Astrocyte (in vitro differentiated cells and primary cell): ENCODE measurements around the gene ATP11A. TPM values are rescaled to one million over a fixed set of nuclear protein-coding genes. Genes with fewer than 3 reads are reported as not detected.

Source experiments
- DNase-seq: peaks from one replicate; pipeline ENCODE4 v3.0.0-alpha.2; 2010; ENCODE audit warnings: low read depth
- FAIRE-seq: peaks from 2 replicates; lab custom pipeline; 2011; peaks lifted over from hg19 to GRCh38; lab: Jason Lieb, UNC
- H2AFZ ChIP-seq: 2 replicates; pipeline ENCODE4 v1.6.0; 2012; ENCODE audit warnings: low read depth, low read length, inconsistent platforms
- H3K27ac ChIP-seq: 2 replicates; pipeline ENCODE4 v1.5.1; 2011; ENCODE audit warnings: low read depth, low read length, inconsistent platforms
- H3K27me3 ChIP-seq: 2 replicates; pipeline ENCODE4 v1.6.0; 2011; ENCODE audit warnings: low read length, inconsistent platforms; ENCODE audit not compliant: insufficient read depth
- H3K36me3 ChIP-seq: 2 replicates; pipeline ENCODE4 v1.5.1; 2011; ENCODE audit warnings: low read length, inconsistent platforms; ENCODE audit not compliant: insufficient read depth
- H3K4me1 ChIP-seq: 2 replicates; pipeline ENCODE4 v1.5.1; 2011; ENCODE audit warnings: low read length, inconsistent platforms; ENCODE audit not compliant: insufficient read depth
- H3K4me2 ChIP-seq: 2 replicates; pipeline ENCODE4 v1.6.0; 2012; ENCODE audit warnings: low read length, inconsistent platforms
- H3K4me3 ChIP-seq: 2 replicates; pipeline ENCODE4 v1.5.1; 2011; ENCODE audit warnings: low read depth, mild to moderate bottlenecking, low read length, inconsistent platforms; ENCODE audit not compliant: insufficient read depth
- H3K79me2 ChIP-seq: 2 replicates; pipeline ENCODE4 v1.6.0; 2012; ENCODE audit warnings: mild to moderate bottlenecking, low read length, inconsistent platforms; ENCODE audit not compliant: insufficient read depth
- H3K9ac ChIP-seq: 2 replicates; pipeline ENCODE4 v1.6.0; 2012; ENCODE audit warnings: mild to moderate bottlenecking, low read length, inconsistent platforms
- H3K9me3 ChIP-seq: 2 replicates; pipeline ENCODE4 v1.5.1; 2012; ENCODE audit warnings: low read depth, mild to moderate bottlenecking, low read length, inconsistent platforms; ENCODE audit not compliant: insufficient read depth
- H4K20me1 ChIP-seq: 2 replicates; pipeline ENCODE4 v1.6.0; 2012; ENCODE audit warnings: low read length, inconsistent platforms; ENCODE audit not compliant: insufficient read depth
- H3K27ac Mint-ChIP-seq: one replicate; pipeline ENCODE4 v1.8.0; 2021; ENCODE audit warnings: mild to moderate bottlenecking, mixed read lengths; ENCODE audit not compliant: unreplicated experiment
- H3K27me3 Mint-ChIP-seq: one replicate; pipeline ENCODE4 v1.8.0; 2021; ENCODE audit warnings: low read depth, mixed read lengths; ENCODE audit not compliant: unreplicated experiment
- H3K36me3 Mint-ChIP-seq: one replicate; pipeline ENCODE4 v1.8.0; 2021; ENCODE audit warnings: low read depth, mixed read lengths; ENCODE audit not compliant: unreplicated experiment
- H3K4me1 Mint-ChIP-seq: one replicate; pipeline ENCODE4 v1.8.0; 2021; ENCODE audit warnings: low read depth, mixed read lengths; ENCODE audit not compliant: unreplicated experiment
- H3K4me3 Mint-ChIP-seq: one replicate; pipeline ENCODE4 v1.8.0; 2021; ENCODE audit warnings: mild to moderate bottlenecking, moderate library complexity, mixed read lengths; ENCODE audit not compliant: unreplicated experiment
- H3K9me3 Mint-ChIP-seq: one replicate; pipeline ENCODE4 v1.8.0; 2021; ENCODE audit warnings: mild to moderate bottlenecking, mixed read lengths; ENCODE audit not compliant: unreplicated experiment
- EZH2 ChIP-seq: IDR thresholded peaks from 2 replicates; pipeline ENCODE4 v1.6.1; 2012; ENCODE audit warnings: mild to moderate bottlenecking, low read length, inconsistent platforms; ENCODE audit not compliant: insufficient read depth
- total RNA-seq: library from RNA; stranded (reverse); gene quantifications from 2 replicates; pipeline ENCODE4 v1.2.1, GENCODE V29; 2021
- TF ChIP-seq, protein P1 (sequence below): IDR thresholded peaks from 2 replicates; pipeline ENCODE4 v1.5.1; 2011; ENCODE audit warnings: low read depth, mild to moderate bottlenecking, inconsistent platforms, low read length, moderate library complexity; ENCODE audit not compliant: insufficient read depth

Gene ATP11A
- total RNA-seq, 1 donor from 2014 or later, result 38.9 TPM

DNA sequence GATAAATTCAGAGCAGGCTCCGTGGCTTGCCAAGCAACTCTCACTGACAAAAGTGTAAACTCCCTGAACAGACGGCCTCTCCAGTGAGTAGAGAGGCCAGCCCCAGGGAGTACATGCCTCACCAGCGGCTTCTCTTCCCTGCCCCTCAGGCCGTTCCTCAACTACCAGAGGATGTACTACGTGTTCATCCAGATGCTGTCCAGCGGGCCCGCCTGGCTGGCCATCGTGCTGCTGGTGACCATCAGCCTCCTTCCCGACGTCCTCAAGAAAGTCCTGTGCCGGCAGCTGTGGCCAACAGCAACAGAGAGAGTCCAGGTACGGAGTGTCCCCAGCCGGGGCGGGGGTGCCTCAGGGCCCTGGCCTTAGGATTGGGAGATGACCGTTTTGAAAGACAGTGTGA lies 185.8 kb downstream of the ATP11A start:
- H3K9me3 Mint-ChIP-seq, result no peaks in the 10 kb centered on the region

GRCh38 chr13:112876305-112877000 lies 186.6 kb downstream of the ATP11A start:
- DNase-seq, result no peak

More for the DNA sequence above, 185.8 kb downstream of the ATP11A start:
- Mint-ChIP-seq H3K27me3 (no peaks in the 10 kb centered on the region), H3K4me3 (no peak overlapping the region), H3K27ac (no peak overlapping the region), H3K36me3 (peaks cover 11% of the 10 kb centered on the region), H3K4me1 (no peaks in the 10 kb centered on the region)
- Histone ChIP-seq H3K4me2 (no peak overlapping the region), H3K79me2 (no peaks in the 10 kb centered on the region), H3K9ac (no peak overlapping the region), H3K27me3 (no peaks in the 10 kb centered on the region), H4K20me1 (no peaks in the 10 kb centered on the region), H3K4me1 (no peaks in the 10 kb centered on the region), H3K36me3 (no peaks in the 10 kb centered on the region), H3K27ac (no peak overlapping the region), H3K9me3 (no peaks in the 10 kb centered on the region), H2AFZ (no peak overlapping the region), H3K4me3 (no peak overlapping the region)
- TF ChIP-seq EZH2, result no peak
- TF ChIP-seq, protein P1, sequence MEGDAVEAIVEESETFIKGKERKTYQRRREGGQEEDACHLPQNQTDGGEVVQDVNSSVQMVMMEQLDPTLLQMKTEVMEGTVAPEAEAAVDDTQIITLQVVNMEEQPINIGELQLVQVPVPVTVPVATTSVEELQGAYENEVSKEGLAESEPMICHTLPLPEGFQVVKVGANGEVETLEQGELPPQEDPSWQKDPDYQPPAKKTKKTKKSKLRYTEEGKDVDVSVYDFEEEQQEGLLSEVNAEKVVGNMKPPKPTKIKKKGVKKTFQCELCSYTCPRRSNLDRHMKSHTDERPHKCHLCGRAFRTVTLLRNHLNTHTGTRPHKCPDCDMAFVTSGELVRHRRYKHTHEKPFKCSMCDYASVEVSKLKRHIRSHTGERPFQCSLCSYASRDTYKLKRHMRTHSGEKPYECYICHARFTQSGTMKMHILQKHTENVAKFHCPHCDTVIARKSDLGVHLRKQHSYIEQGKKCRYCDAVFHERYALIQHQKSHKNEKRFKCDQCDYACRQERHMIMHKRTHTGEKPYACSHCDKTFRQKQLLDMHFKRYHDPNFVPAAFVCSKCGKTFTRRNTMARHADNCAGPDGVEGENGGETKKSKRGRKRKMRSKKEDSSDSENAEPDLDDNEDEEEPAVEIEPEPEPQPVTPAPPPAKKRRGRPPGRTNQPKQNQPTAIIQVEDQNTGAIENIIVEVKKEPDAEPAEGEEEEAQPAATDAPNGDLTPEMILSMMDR, result no peak
- no peak for FAIRE-seq
- no peak for DNase-seq

More at GRCh38 chr13:112876305-112877000, 186.6 kb downstream of the ATP11A start:
- no peak overlapping the region for H3K4me3 ChIP-seq
- no peak overlapping the region for H2AFZ ChIP-seq
- H4K20me1 ChIP-seq, result no peaks in the 10 kb centered on the region
- Mint-ChIP-seq H3K4me1 (no peaks in the 10 kb centered on the region), H3K36me3 (peaks cover 12% of the 10 kb centered on the region), H3K27me3 (no peaks in the 10 kb centered on the region), H3K27ac (no peak overlapping the region), H3K4me3 (no peak overlapping the region), H3K9me3 (no peaks in the 10 kb centered on the region)
- H3K9ac ChIP-seq, result no peak overlapping the region
- no peak overlapping the region for H3K27ac ChIP-seq
- H3K79me2 ChIP-seq, result no peaks in the 10 kb centered on the region
- H3K36me3 ChIP-seq, result no peaks in the 10 kb centered on the region
- no peaks in the 10 kb centered on the region for H3K27me3 ChIP-seq
- H3K9me3 ChIP-seq, result no peaks in the 10 kb centered on the region
- no peak for FAIRE-seq
- H3K4me1 ChIP-seq, result no peaks in the 10 kb centered on the region
- H3K4me2 ChIP-seq, result no peak overlapping the region
- TF ChIP-seq EZH2, result no peak
- TF ChIP-seq, protein P1, result no peak
